ENCODE measurements around the gene MB21D2.

DNA sequence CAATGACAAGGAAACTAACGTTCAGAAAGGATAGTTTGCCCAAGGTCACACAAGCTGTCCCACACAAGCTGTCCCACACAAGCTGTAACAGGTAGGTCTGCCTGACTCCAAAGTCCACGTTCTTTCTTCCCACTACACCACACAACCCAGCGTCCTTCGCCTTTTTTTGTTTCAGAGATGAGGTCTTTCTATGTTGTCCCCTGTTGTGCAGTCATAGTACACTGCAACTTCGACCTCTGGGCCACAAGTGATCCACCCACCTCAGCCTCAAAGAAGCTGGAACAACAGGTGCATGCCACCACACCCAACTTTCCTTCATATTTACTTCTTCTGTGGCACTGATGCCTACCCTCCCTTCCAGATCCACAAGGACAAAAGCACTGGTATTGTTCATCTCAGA, 21.4 kb downstream of the MB21D2 start:
- TF ChIP-seq, protein P1, sequence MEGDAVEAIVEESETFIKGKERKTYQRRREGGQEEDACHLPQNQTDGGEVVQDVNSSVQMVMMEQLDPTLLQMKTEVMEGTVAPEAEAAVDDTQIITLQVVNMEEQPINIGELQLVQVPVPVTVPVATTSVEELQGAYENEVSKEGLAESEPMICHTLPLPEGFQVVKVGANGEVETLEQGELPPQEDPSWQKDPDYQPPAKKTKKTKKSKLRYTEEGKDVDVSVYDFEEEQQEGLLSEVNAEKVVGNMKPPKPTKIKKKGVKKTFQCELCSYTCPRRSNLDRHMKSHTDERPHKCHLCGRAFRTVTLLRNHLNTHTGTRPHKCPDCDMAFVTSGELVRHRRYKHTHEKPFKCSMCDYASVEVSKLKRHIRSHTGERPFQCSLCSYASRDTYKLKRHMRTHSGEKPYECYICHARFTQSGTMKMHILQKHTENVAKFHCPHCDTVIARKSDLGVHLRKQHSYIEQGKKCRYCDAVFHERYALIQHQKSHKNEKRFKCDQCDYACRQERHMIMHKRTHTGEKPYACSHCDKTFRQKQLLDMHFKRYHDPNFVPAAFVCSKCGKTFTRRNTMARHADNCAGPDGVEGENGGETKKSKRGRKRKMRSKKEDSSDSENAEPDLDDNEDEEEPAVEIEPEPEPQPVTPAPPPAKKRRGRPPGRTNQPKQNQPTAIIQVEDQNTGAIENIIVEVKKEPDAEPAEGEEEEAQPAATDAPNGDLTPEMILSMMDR (conservative IDR thresholded peaks at IDR 0.05; ENCODE audit: low read depth in 2 of 2), result no peak
- TF ChIP-seq, protein P2, sequence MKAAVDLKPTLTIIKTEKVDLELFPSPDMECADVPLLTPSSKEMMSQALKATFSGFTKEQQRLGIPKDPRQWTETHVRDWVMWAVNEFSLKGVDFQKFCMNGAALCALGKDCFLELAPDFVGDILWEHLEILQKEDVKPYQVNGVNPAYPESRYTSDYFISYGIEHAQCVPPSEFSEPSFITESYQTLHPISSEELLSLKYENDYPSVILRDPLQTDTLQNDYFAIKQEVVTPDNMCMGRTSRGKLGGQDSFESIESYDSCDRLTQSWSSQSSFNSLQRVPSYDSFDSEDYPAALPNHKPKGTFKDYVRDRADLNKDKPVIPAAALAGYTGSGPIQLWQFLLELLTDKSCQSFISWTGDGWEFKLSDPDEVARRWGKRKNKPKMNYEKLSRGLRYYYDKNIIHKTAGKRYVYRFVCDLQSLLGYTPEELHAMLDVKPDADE (IDR thresholded peaks at IDR 0.05), result no peak
- no peak for TF ChIP-seq STAT1 (IDR thresholded peaks at IDR 0.05; ENCODE audit: unreplicated experiment)

Data from GM23338 (cell line).